H1 (cell line): Measurements from ENCODE around the gene ANAPC13. TPM values are rescaled to one million over a fixed set of nuclear protein-coding genes. Genes with fewer than 3 reads are reported as not detected.

ENCODE experiments used
- BRCA1 ChIP-seq: IDR thresholded peaks from 2 replicates; pipeline ENCODE4 v1.6.1; 2012; ENCODE audit warnings: low read depth, low read length, improper control_type of control experiment
- CHD7 ChIP-seq: fragments of 300-600 bp; sonication (generic); IDR thresholded peaks from 2 replicates; pipeline ENCODE4 v1.7.1; 2012; ENCODE audit warnings: low read length, moderate library complexity, mild to moderate bottlenecking, inconsistent platforms; ENCODE audit not compliant: insufficient replicate concordance
- CTBP2 ChIP-seq: IDR thresholded peaks from 2 replicates; pipeline ENCODE4 v1.7.0; 2011; ENCODE audit warnings: borderline replicate concordance, mild to moderate bottlenecking, moderate library complexity, mixed read lengths, low read length; ENCODE audit not compliant: insufficient read depth, insufficient read length
- GABPA ChIP-seq: IDR thresholded peaks from 2 replicates; pipeline ENCODE4 v1.6.1; 2011; ENCODE audit warnings: mild to moderate bottlenecking, low read length, moderate library complexity, borderline replicate concordance; ENCODE audit not compliant: insufficient read depth
- POLR2AphosphoS5 ChIP-seq: IDR thresholded peaks from 2 replicates; pipeline ENCODE4 v1.6.1; 2011; ENCODE audit warnings: low read depth, low read length
- RAD21 ChIP-seq, 2 experiments: IDR thresholded peaks in 1 of 2; conservative IDR thresholded peaks in 1 of 2; 2 replicates each; pipeline ENCODE4 v1.6.1; 2011; ENCODE audit warnings: low read depth in 2 of 2, low read length in 2 of 2, improper control_type of control experiment in 1 of 2, inconsistent platforms in 1 of 2, mild to moderate bottlenecking in 1 of 2, moderate library complexity in 1 of 2
- SAP30 ChIP-seq: fragments of 300-600 bp; sonication (generic); IDR thresholded peaks from 2 replicates; pipeline ENCODE4 v1.7.1; 2012; ENCODE audit warnings: low read length, moderate library complexity, mild to moderate bottlenecking, inconsistent platforms; ENCODE audit not compliant: insufficient read depth, insufficient replicate concordance
- TCF12 ChIP-seq: IDR thresholded peaks from 2 replicates; pipeline ENCODE4 v1.6.1; 2011; ENCODE audit warnings: low read depth, mild to moderate bottlenecking, low read length
- polyA plus RNA-seq, 7 experiments: library from polyadenylated mRNA; depleted of rRNA in 3 of 7; stranded (reverse) in 5 of 7; unstranded in 2 of 7; fragments of >200 nt in 5 of 7; fragments of 200-250 nt in 2 of 7; gene quantifications; 1 replicate in 5 of 7; 2 replicates in 1 of 7; 4 replicates in 1 of 7; pipeline versions ENCODE4 v1.2.1 to v1.2.3, GENCODE V29; 2011 to 2013; ENCODE audit warnings: missing spikeins in 2 of 7, mixed read lengths in 2 of 7
- total RNA-seq: library from RNA; stranded (reverse); fragmentation: NEBNext Ultra II Directional; extraction: Animal tissue kit (Norgen Biotek cat#: 25700); gene quantifications from 2 replicates; pipeline ENCODE4 v1.2.1, GENCODE V29; 2021

The ANAPC13 gene
- total and polyA plus RNA-seq, 2 of the 8 experiments (the other 6 are each of a cell fraction or from before 2014, with no cell fraction given), result 33.3 to 34.0 TPM

GRCh38 chr3:134447351-134447750, 38.4 kb downstream of the ANAPC13 start (continued):
- TF ChIP-seq CHD7 (no peak), POLR2AphosphoS5 (no peak), GABPA (no peak), BRCA1 (no peak), TCF12 (no peak), SAP30 (no peak), CTBP2 (no peak), RAD21 (IDR thresholded peaks at IDR 0.05 in 1 of 2, conservative IDR thresholded peaks at IDR 0.05 in 1 of 2; ENCODE audit: low read depth in 2 of 2, low read length in 2 of 2) (no peak)
